Thoracic aorta (tissue), 2 donors: ENCODE results near the gene BICRA. TPM values are rescaled to one million over a fixed set of nuclear protein-coding genes. Genes with fewer than 3 reads are reported as not detected.

ENCODE experiments used
- ATAC-seq: fragments of 150-250 bp; one replicate; pipeline ENCODE4 v1.8.0; 2017; ENCODE audit warnings: low read depth; ENCODE audit not compliant: insufficient number of reproducible peaks, low FRiP score
- DNase-seq: peaks from one replicate; pipeline ENCODE4 v3.0.0-alpha.2; 2020; ENCODE audit warnings: low spot score
- H3K27ac ChIP-seq, 2 donors: fragments of 200-600 bp; sonication (generic); 1 replicate in 1 of 2; 2 replicates in 1 of 2; pipeline ENCODE4 v1.5.1; 2016; ENCODE audit warnings: mild to moderate bottlenecking in 2 of 2, moderate library complexity in 2 of 2
- H3K27me3 ChIP-seq: fragments of 200-600 bp; sonication (generic); replicated peaks from 2 replicates; pipeline ENCODE4 v1.6.0; 2016; ENCODE audit warnings: mild to moderate bottlenecking; ENCODE audit not compliant: insufficient read depth
- H3K36me3 ChIP-seq: fragments of 200-600 bp; sonication (generic); one replicate; pipeline ENCODE4 v1.5.1; 2016
- H3K4me1 ChIP-seq, 2 donors: fragments of 200-600 bp; sonication (generic); 1 replicate in 1 of 2; 2 replicates in 1 of 2; pipeline versions ENCODE4 v1.5.1 to v1.6.0; 2016; ENCODE audit warnings: low read depth in 2 of 2, mild to moderate bottlenecking in 1 of 2; ENCODE audit not compliant: control insufficient read depth in 1 of 2
- H3K4me3 ChIP-seq: fragments of 200-600 bp; sonication (generic); 2 replicates; pipeline ENCODE4 v1.5.1; 2016; ENCODE audit warnings: mild to moderate bottlenecking
- H3K9me3 ChIP-seq: fragments of 200-600 bp; sonication (generic); 2 replicates; pipeline ENCODE4 v1.5.1; 2016
- total RNA-seq, 2 donors: library from RNA; depleted of rRNA; stranded (reverse); fragments of >200 nt; gene quantifications; one replicate each; pipeline versions ENCODE4 v1.1.0 to v1.2.3, GENCODE V29; 2016
- TF ChIP-seq, protein P1 (sequence below): fragments of 200-600 bp; sonication (generic); IDR thresholded peaks from one replicate; pipeline ENCODE4 v1.5.1; 2019; ENCODE audit warnings: antibody characterized with exemption

Gene BICRA
- total RNA-seq, 2 donors from 2014 or later, result 10.8 to 18.4 TPM

GRCh38 chr19:47681388-47681787, 72.5 kb downstream of the BICRA start:
- H3K4me3 ChIP-seq, result no peak overlapping the region
- H3K27me3 ChIP-seq, result no peaks in the 10 kb centered on the region
- TF ChIP-seq, protein P1, sequence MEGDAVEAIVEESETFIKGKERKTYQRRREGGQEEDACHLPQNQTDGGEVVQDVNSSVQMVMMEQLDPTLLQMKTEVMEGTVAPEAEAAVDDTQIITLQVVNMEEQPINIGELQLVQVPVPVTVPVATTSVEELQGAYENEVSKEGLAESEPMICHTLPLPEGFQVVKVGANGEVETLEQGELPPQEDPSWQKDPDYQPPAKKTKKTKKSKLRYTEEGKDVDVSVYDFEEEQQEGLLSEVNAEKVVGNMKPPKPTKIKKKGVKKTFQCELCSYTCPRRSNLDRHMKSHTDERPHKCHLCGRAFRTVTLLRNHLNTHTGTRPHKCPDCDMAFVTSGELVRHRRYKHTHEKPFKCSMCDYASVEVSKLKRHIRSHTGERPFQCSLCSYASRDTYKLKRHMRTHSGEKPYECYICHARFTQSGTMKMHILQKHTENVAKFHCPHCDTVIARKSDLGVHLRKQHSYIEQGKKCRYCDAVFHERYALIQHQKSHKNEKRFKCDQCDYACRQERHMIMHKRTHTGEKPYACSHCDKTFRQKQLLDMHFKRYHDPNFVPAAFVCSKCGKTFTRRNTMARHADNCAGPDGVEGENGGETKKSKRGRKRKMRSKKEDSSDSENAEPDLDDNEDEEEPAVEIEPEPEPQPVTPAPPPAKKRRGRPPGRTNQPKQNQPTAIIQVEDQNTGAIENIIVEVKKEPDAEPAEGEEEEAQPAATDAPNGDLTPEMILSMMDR, result no peak
- DNase-seq (no peak), ATAC-seq (no peak)
- peaks cover 25% of the 10 kb centered on the region for H3K36me3 ChIP-seq
- H3K27ac ChIP-seq, result no peak overlapping the region
- H3K4me1 ChIP-seq, result peaks cover 3 to 7% of the 10 kb centered on the region in 2 donors
- no peaks in the 10 kb centered on the region for H3K9me3 ChIP-seq

DNA sequence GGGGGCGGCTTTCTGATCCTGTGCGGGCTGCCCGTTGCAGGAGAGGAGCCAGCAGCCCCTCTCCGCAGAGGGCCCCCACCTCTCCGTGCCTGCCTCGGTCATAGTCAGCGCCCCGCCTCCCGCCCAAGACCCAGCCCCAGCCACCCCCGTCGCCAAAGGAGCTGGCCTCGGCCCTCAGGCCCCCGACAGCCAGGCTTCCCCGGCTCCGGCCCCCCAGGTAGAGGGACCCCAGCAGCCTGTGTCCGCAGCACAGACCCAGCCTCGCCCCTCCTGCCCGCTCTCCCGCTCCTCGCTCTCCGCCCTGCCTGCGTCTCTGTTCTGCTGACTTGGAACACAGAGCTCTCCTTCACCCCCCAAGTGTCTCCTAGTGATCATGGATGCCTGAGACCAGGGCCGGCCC, 73.0 kb downstream of the BICRA start:
- no peaks in the 10 kb centered on the region for H3K27me3 ChIP-seq
- DNase-seq (no peak), ATAC-seq (no peak)
- peaks cover 3 to 7% of the 10 kb centered on the region in 2 donors for H3K4me1 ChIP-seq
- H3K36me3 ChIP-seq, result peaks cover 25% of the 10 kb centered on the region
- no peak overlapping the region for H3K4me3 ChIP-seq
- TF ChIP-seq, protein P1, result no peak
- no peak overlapping the region for H3K27ac ChIP-seq
- no peaks in the 10 kb centered on the region for H3K9me3 ChIP-seq

GRCh38 chr19:47682939-47683338, 74.0 kb downstream of the BICRA start:
- ATAC-seq (no peak), DNase-seq (no peak)
- TF ChIP-seq, protein P1, result no peak
- H3K36me3 ChIP-seq, result peaks cover 25% of the 10 kb centered on the region
- no peak overlapping the region for H3K4me3 ChIP-seq
- H3K27me3 ChIP-seq, result no peaks in the 10 kb centered on the region
- H3K9me3 ChIP-seq, result no peaks in the 10 kb centered on the region
- no peak overlapping the region for H3K27ac ChIP-seq
- peaks cover 3 to 7% of the 10 kb centered on the region in 2 donors for H3K4me1 ChIP-seq

DNA sequence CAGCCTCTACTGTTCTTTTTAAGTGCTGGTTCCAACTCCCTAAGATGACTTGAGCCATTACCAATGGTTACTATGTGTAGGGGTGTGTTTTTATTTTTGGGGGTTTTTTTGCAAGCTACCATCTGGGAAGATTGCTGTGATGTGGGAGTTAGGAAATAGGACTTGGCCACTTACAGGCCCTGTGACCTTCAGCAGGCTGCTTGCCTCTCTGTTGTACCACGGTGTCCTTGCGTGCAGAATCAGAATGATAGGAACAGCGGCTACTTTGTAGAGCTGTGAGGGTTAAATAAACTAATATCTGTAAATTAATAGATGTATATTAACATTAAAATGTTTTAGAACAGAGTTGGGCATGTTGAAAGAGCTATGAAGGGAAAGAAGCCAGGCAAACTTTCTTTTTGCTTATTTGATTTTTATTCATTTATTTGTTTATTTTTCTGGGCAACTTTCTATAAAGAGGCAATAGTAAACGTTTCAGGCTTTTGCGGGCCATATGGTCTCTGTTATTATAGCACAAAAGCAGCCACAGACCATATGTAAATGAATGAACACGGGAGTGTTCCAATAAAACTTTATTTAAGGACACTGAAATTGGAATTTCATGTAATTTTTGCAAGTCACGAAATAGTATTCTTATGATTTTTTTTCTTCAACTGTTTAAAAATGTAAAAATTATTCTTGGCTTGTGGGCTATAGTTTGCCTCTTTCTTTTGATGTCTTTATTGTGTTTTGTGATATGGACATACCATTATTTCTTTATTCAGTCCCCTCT, 77.9 kb downstream of the BICRA start:
- H3K27ac ChIP-seq, result no peak overlapping the region
- H3K27me3 ChIP-seq, result no peaks in the 10 kb centered on the region
- DNase-seq (no peak), ATAC-seq (no peak)
- TF ChIP-seq, protein P1, result no peak
- H3K36me3 ChIP-seq, result peaks cover 5% of the 10 kb centered on the region
- no peaks in the 10 kb centered on the region for H3K9me3 ChIP-seq
- H3K4me3 ChIP-seq, result no peak overlapping the region
- peaks cover 3 to 7% of the 10 kb centered on the region in 2 donors for H3K4me1 ChIP-seq

- peaks cover 5% of the 10 kb centered on the region for H3K36me3 ChIP-seq
- H3K27me3 ChIP-seq, result no peaks in the 10 kb centered on the region
- H3K27ac ChIP-seq, result no peak overlapping the region
- TF ChIP-seq, protein P1, result no peak
- H3K4me3 ChIP-seq, result no peak overlapping the region
- DNase-seq (no peak), ATAC-seq (no peak)
- no peaks in the 10 kb centered on the region for H3K9me3 ChIP-seq
- peaks cover 2 to 3% of the 10 kb centered on the region in 2 donors for H3K4me1 ChIP-seq
Observed at GRCh38 chr19:47687906-47688305, 79.0 kb downstream of the BICRA start.
